ENCODE results near the gene MAFG. TPM values are rescaled to one million over a fixed set of nuclear protein-coding genes. Genes with fewer than 3 reads are reported as not detected.
A peak's percentile ranks its signal among the peaks of the same experiment; 100 is the strongest.

Gene MAFG
- total RNA-seq (18.0 and 20.6 TPM in 2 replicates), polyA plus RNA-seq (11.0 and 11.3 TPM in 2 replicates), polyA minus RNA-seq (ENCODE audit: low replicate concordance) (18.5 and 20.1 TPM in 2 replicates)
- 12.8 and 13.4 TPM in 2 replicates for polyA plus RNA-seq (2012)

DNA sequence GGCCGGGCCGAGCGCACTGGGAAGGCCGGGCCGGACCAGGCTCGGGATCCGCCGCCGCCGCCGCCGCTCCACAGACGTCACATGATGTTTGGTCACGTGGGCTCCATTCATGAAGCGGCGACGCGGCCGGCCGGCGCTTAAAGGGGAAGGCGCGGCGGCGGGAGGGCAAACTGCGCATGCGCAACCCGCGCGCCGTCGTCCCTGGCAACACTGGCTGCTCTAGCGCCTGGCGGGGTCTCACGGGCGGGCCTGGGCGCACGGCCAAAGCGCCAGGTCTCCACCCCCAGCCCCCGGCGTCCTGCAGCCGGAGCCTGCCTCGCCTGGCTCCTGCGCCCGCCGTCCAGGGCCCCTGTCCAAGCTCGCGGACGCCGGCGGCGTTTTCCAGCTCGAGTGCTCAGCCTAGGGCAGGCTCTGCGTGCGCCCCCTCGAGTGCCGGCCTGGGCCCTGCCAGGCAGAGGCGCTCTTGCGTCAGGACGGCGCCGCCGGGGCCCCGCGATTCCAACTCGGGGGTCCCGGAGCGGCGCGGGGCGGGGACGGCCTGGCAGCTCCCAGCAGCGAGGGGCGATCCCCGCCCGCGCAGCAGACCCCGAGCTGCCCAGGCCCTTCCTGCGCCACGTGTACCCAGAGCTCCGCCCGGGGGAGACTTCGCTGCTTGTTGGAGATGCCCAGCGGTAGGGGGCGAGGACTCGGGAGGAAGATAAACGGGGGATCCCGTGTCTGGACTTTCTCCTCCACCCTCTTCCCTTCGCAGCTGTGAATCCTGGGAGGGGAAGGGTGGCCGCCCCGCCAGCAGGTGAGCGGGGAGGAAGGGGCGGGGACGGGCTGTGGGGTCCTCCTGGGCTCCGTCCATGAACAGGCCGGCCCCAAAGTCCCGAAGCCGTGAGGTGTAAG is at the start of gene MAFG:
TSS of gene MAFG (minus strand) at position 83 of the 891 bp plus-strand sequence. CDS start 4,550 bp downstream, outside the sequence.
- peak within 1 kb of the TSS; percentile 92 for H3K9ac ChIP-seq (ENCODE audit: insufficient read depth, low read length)
- H3K4me2 ChIP-seq (ENCODE audit: extremely low read depth, insufficient read depth, low read length): peak within 1 kb of the TSS; percentile 98
- H4K20me1 ChIP-seq (ENCODE audit: control insufficient read depth, extremely low read depth, insufficient read depth, low read length): no peaks in the 10 kb centered on the region
- peaks cover 21% of the 10 kb centered on the region for H3K4me1 ChIP-seq (ENCODE audit: control insufficient read depth, extremely low read depth, insufficient read depth, low read length)
- no peaks in the 10 kb centered on the region for H3K27me3 ChIP-seq (ENCODE audit: control insufficient read depth, insufficient read depth, low read length)
- peak within 1 kb of the TSS; percentile 92 for H3K27ac ChIP-seq (ENCODE audit: insufficient read depth, low read length)
- H3K9me3 ChIP-seq (ENCODE audit: control insufficient read depth, insufficient read depth, low read depth, low read length): no peaks in the 10 kb centered on the region
- H3K79me2 ChIP-seq (ENCODE audit: control insufficient read depth, insufficient read depth, low read length): peaks cover 35% of the 10 kb centered on the region
- peak; percentile 89 to 93 for DNase-seq (ENCODE audit: low read depth in 2 of 2)
- H2AFZ ChIP-seq (ENCODE audit: low read length): peak within 1 kb of the TSS; percentile 10
- TF ChIP-seq, protein P1, sequence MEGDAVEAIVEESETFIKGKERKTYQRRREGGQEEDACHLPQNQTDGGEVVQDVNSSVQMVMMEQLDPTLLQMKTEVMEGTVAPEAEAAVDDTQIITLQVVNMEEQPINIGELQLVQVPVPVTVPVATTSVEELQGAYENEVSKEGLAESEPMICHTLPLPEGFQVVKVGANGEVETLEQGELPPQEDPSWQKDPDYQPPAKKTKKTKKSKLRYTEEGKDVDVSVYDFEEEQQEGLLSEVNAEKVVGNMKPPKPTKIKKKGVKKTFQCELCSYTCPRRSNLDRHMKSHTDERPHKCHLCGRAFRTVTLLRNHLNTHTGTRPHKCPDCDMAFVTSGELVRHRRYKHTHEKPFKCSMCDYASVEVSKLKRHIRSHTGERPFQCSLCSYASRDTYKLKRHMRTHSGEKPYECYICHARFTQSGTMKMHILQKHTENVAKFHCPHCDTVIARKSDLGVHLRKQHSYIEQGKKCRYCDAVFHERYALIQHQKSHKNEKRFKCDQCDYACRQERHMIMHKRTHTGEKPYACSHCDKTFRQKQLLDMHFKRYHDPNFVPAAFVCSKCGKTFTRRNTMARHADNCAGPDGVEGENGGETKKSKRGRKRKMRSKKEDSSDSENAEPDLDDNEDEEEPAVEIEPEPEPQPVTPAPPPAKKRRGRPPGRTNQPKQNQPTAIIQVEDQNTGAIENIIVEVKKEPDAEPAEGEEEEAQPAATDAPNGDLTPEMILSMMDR (conservative IDR thresholded peaks at IDR 0.05 in 1 of 2, IDR thresholded peaks at IDR 0.05 in 1 of 2; ENCODE audit: low read depth in 1 of 2, low read length in 2 of 2): peak in 1 of 2 donors; percentile 37
- no peak for TF ChIP-seq EZH2 (IDR thresholded peaks at IDR 0.05; ENCODE audit: low read length, missing control alignments)
- peaks cover 3% of the 10 kb centered on the region for H3K36me3 ChIP-seq (ENCODE audit: control insufficient read depth, insufficient read depth, low read length)
- H3K4me3 ChIP-seq (replicated peaks in 1 of 4; ENCODE audit: control extremely low read depth in 1 of 4, insufficient read depth in 1 of 4, low read depth in 3 of 4, low read length in 4 of 4): peak within 1 kb of the TSS; percentile 67 to 91 (median 77)

DNA sequence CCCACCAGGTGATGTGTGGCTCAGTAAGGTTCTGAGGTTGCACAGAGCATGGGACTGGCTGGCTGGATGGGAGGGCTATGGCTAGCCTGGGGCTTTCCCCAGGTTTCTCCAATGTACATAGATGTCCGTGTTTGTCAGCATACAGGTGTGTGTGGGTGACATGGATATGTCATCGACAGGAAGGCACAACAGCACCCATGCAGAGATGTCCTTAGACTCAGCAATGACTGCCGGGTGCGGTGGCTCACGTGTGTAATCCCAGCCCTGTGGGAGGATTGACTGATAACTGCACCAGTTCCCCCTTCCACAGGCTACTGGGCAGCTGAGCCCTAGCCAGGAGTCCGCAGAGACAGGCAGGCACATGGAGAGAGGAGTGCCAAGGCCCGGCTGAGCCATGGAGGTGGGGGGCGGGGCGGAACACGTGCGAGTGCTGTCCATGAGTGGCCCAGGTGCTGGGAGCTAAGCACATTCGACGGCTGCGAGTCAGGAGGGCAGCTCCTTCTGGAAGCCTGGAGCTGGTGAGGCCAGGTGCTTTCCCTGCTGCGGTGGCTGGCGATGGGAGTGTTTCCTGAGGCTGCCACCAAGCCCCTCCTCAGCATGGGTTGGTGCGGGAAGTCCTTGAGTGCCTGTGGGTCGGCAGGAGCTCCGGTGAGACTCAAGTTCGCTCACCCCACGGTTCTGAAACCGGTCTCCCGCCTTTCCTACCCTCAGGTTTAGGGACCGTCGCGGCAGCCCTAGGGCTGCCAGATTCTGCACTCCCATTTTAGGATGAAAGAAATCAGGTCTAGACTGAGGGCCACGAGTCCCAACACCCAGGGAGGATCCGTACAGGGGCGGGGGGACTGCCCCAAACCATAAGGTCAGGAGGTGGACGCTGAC is 49.0 kb upstream of the MAFG start:
- Histone ChIP-seq H3K36me3 (ENCODE audit: control insufficient read depth, insufficient read depth, low read length) (peaks cover 1% of the 10 kb centered on the region), H3K27ac (ENCODE audit: insufficient read depth, low read length) (peak overlapping the region; percentile 85), H3K27me3 (ENCODE audit: control insufficient read depth, insufficient read depth, low read length) (no peaks in the 10 kb centered on the region), H3K4me3 (replicated peaks in 1 of 4; ENCODE audit: control extremely low read depth in 1 of 4, insufficient read depth in 1 of 4, low read depth in 3 of 4, low read length in 4 of 4) (peak overlapping the region; percentile 60 to 84 (median 65)), H3K9ac (ENCODE audit: insufficient read depth, low read length) (peak overlapping the region; percentile 96), H2AFZ (ENCODE audit: low read length) (peak overlapping the region; percentile 85), H3K4me1 (ENCODE audit: control insufficient read depth, extremely low read depth, insufficient read depth, low read length) (no peaks in the 10 kb centered on the region), H3K79me2 (ENCODE audit: control insufficient read depth, insufficient read depth, low read length) (no peaks in the 10 kb centered on the region), H3K9me3 (ENCODE audit: control insufficient read depth, insufficient read depth, low read depth, low read length) (no peaks in the 10 kb centered on the region), H4K20me1 (ENCODE audit: control insufficient read depth, extremely low read depth, insufficient read depth, low read length) (no peaks in the 10 kb centered on the region), H3K4me2 (ENCODE audit: extremely low read depth, insufficient read depth, low read length) (peak overlapping the region; percentile 97)
- TF ChIP-seq, protein P1 (conservative IDR thresholded peaks at IDR 0.05 in 1 of 2, IDR thresholded peaks at IDR 0.05 in 1 of 2; ENCODE audit: low read depth in 1 of 2, low read length in 2 of 2): no peak
- TF ChIP-seq EZH2 (IDR thresholded peaks at IDR 0.05; ENCODE audit: low read length, missing control alignments): no peak
- DNase-seq (ENCODE audit: low read depth in 2 of 2): peak in 1 of 2 donors; percentile 15

DNA sequence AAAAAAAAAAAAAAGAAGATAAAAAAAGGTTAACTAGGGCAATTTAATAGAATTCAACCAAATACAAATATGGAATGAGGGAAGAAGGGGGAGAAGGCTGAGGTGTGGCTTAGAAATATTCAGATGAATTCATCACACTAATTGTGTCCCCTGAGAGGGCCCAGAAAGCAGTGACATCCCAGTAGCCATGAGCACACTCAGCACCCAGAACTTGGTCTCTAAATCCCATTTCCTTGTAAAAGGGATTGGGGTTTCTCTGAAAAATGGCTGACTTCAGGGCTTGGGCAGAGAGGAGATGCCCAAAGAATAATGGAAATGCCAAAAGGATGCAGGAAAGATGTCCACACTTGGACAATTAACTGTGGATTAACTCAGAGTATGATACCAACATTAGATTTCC is 45.9 kb upstream of the MAFG start:
- no peaks in the 10 kb centered on the region for H3K27me3 ChIP-seq (ENCODE audit: control insufficient read depth, insufficient read depth, low read length)
- no peak for DNase-seq (ENCODE audit: low read depth in 2 of 2)
- no peaks in the 10 kb centered on the region for H3K4me1 ChIP-seq (ENCODE audit: control insufficient read depth, extremely low read depth, insufficient read depth, low read length)
- H3K9ac ChIP-seq (ENCODE audit: insufficient read depth, low read length): no peak overlapping the region
- no peak overlapping the region for H2AFZ ChIP-seq (ENCODE audit: low read length)
- H3K4me3 ChIP-seq (replicated peaks in 1 of 4; ENCODE audit: control extremely low read depth in 1 of 4, insufficient read depth in 1 of 4, low read depth in 3 of 4, low read length in 4 of 4): no peak overlapping the region
- H4K20me1 ChIP-seq (ENCODE audit: control insufficient read depth, extremely low read depth, insufficient read depth, low read length): no peaks in the 10 kb centered on the region
- H3K27ac ChIP-seq (ENCODE audit: insufficient read depth, low read length): no peak overlapping the region
- TF ChIP-seq, protein P1 (conservative IDR thresholded peaks at IDR 0.05 in 1 of 2, IDR thresholded peaks at IDR 0.05 in 1 of 2; ENCODE audit: low read depth in 1 of 2, low read length in 2 of 2): no peak
- TF ChIP-seq EZH2 (IDR thresholded peaks at IDR 0.05; ENCODE audit: low read length, missing control alignments): no peak
- no peaks in the 10 kb centered on the region for H3K36me3 ChIP-seq (ENCODE audit: control insufficient read depth, insufficient read depth, low read length)
- no peaks in the 10 kb centered on the region for H3K79me2 ChIP-seq (ENCODE audit: control insufficient read depth, insufficient read depth, low read length)
- H3K4me2 ChIP-seq (ENCODE audit: extremely low read depth, insufficient read depth, low read length): no peak overlapping the region
- H3K9me3 ChIP-seq (ENCODE audit: control insufficient read depth, insufficient read depth, low read depth, low read length): no peaks in the 10 kb centered on the region

Data from fibroblast of lung (primary cell).